ENCODE data around the gene GPR63. TPM values are rescaled to one million over a fixed set of nuclear protein-coding genes. Genes with fewer than 3 reads are reported as not detected.

The GPR63 gene
- total and polyA plus RNA-seq, 10 donors, result 0.02 to 1.2 (median 0.54) TPM

DNA sequence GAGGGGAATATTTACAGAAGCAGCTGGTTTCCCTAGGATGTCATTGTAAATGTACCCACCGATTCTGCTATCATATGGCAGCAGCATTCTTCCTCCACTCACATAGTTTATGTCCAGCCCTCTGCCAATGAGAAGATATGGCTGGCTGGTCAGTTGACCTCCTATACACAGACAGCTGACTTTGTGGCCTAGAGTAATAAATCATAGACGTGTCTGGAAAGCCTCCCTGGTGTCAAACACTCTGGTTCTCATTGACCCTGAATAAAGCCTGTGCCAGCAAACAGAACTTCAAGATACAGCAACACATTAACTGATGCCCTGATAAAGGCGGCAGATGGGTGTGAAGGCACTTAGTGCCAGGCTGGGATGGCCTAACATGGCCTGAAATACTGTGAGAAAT, 52.6 kb downstream of the GPR63 start:
- 43 to 67% (median 51%) methylated on average over 3 of the region's 3 CpGs for WGBS, 5 donors
- Histone ChIP-seq H3K27ac (no peak overlapping the region), H3K4me1 (no peaks in the 10 kb centered on the region), H3K36me3 (no peaks in the 10 kb centered on the region), H3K27me3 (replicated peaks in 1 of 7) (no peaks in the 10 kb centered on the region), H3K9me3 (no peaks in the 10 kb centered on the region), H3K4me3 (no peak overlapping the region)
- no peak for DNase-seq
- TF ChIP-seq POLR2AphosphoS5 (IDR thresholded peaks at IDR 0.05) (no peak), POLR2A (IDR thresholded peaks at IDR 0.05) (no peak), CTCF (IDR thresholded peaks at IDR 0.05 in 8 of 11, conservative IDR thresholded peaks at IDR 0.05 in 3 of 11) (no peak)
- intact Hi-C loops (cut with DNase I; ENCODE audit: low total_unique reads), result no loop called here

DNA sequence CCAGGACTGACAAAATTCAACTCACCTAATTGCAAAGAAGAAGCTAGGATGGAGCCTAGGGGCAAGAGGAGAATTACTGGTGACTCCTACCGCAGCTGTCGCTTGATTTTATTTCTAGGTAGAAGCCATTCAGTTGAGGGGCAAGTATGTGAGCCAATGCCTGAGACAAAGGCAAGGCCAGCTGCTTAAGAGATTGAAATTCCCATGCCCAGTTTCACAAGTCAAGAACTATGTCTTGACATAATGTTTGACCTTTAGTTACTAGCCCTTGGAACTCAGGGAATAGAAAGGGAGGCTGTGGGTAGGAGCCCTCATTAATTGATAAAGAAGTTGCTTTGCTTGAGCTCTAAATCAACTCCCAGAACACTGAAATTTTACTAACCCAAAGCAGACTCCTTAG, 54.0 kb downstream of the GPR63 start:
- Histone ChIP-seq H3K27ac (no peak overlapping the region), H3K4me1 (no peaks in the 10 kb centered on the region), H3K27me3 (replicated peaks in 1 of 7) (no peaks in the 10 kb centered on the region), H3K9me3 (no peaks in the 10 kb centered on the region), H3K36me3 (no peaks in the 10 kb centered on the region), H3K4me3 (no peak overlapping the region)
- TF ChIP-seq POLR2AphosphoS5 (IDR thresholded peaks at IDR 0.05) (no peak), POLR2A (IDR thresholded peaks at IDR 0.05) (no peak), CTCF (IDR thresholded peaks at IDR 0.05 in 8 of 11, conservative IDR thresholded peaks at IDR 0.05 in 3 of 11) (no peak)
- WGBS, 5 donors, result 88 to 96% (median 92%) methylated on average over 2 of the region's 2 CpGs
- no peak for DNase-seq
- intact Hi-C loops (cut with DNase I; ENCODE audit: low total_unique reads), result no loop called here

DNA sequence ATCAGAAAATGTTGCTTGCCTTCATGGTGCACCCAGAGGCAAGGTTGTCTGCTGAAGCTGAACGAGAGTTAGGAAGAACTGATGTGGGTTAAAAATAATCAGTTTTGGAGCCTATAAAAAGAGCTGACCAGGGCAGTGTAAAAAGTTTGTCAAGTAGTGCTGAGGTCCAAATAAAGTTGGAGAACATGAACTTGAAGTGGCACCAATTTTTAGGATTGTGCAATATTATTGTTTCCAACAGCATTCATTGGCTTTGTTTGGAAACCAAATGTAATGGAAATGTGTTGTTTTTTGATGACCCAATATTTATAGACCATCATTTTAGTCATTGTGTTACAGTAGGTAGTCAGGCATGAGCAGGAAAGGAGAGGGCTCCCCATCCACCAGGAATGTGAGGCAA, 55.7 kb downstream of the GPR63 start:
- 65 to 92% (median 69%) methylated on average over 1 of the region's 1 CpG for WGBS, 5 donors
- no peak overlapping the region for H3K4me3 ChIP-seq
- H3K27me3 ChIP-seq (replicated peaks in 1 of 7), result no peaks in the 10 kb centered on the region
- intact Hi-C loops (cut with DNase I; ENCODE audit: low total_unique reads), result no loop called here
- H3K4me1 ChIP-seq, result no peaks in the 10 kb centered on the region
- H3K27ac ChIP-seq, result no peak overlapping the region
- no peak for DNase-seq
- no peaks in the 10 kb centered on the region for H3K36me3 ChIP-seq
- no peak for TF ChIP-seq POLR2A (IDR thresholded peaks at IDR 0.05)
- no peak for TF ChIP-seq CTCF (IDR thresholded peaks at IDR 0.05 in 8 of 11, conservative IDR thresholded peaks at IDR 0.05 in 3 of 11)
- TF ChIP-seq POLR2AphosphoS5 (IDR thresholded peaks at IDR 0.05), result no peak
- no peaks in the 10 kb centered on the region for H3K9me3 ChIP-seq

DNA sequence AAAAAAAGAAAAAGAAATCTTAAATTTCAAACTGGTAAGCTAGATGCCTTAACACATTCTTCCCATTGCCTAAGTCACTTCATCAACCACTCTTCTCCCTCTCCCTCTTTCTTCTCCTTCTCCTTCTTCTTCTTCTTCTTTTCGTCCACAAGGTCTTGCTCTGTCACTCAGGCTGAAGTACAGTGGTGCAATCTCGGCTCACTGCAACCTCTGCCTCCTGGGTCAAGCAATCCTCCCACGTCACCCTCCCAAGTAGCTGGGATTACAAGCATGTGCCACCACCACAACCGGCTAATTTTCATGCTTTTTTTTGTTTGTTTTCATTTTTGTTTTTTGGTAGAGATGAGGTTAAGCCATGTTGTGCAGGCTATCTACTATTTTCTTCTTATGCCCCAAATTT, 60.2 kb downstream of the GPR63 start:
- no peak for TF ChIP-seq CTCF (IDR thresholded peaks at IDR 0.05 in 8 of 11, conservative IDR thresholded peaks at IDR 0.05 in 3 of 11)
- no peak for TF ChIP-seq POLR2AphosphoS5 (IDR thresholded peaks at IDR 0.05)
- no peak for TF ChIP-seq POLR2A (IDR thresholded peaks at IDR 0.05)
- no peak overlapping the region for H3K4me3 ChIP-seq
- H3K4me1 ChIP-seq, result no peaks in the 10 kb centered on the region
- WGBS, 5 donors, result 62 to 82% (median 78%) methylated on average over 4 of the region's 4 CpGs
- H3K9me3 ChIP-seq, result no peaks in the 10 kb centered on the region
- H3K27me3 ChIP-seq (replicated peaks in 1 of 7), result no peaks in the 10 kb centered on the region
- no peak overlapping the region for H3K27ac ChIP-seq
- H3K36me3 ChIP-seq, result no peaks in the 10 kb centered on the region
- no peak for DNase-seq
- intact Hi-C loops (cut with DNase I; ENCODE audit: low total_unique reads), result no loop called here

All from spleen (tissue), 11 donors.